ENCODE results near the gene RAB9B. TPM values are rescaled to one million over a fixed set of nuclear protein-coding genes. Genes with fewer than 3 reads are reported as not detected.

The RAB9B gene
- total RNA-seq, 1 donor: 1.9 TPM

GRCh38 chrX:103817101-103817500, 15.0 kb downstream of the RAB9B start:
- DNase-seq (ENCODE audit: low read depth in 2 of 3, low spot score in 2 of 3): peak in 1 of 3 donors; percentile 0

GRCh38 chrX:103811858-103812257, 20.2 kb downstream of the RAB9B start:
- DNase-seq (ENCODE audit: low read depth in 2 of 3, low spot score in 2 of 3): no peak

- no peak for DNase-seq (ENCODE audit: low read depth in 2 of 3, low spot score in 2 of 3)
These were observed 25.1 kb downstream of the RAB9B start for GRCh38 chrX:103806862-103807474.

GRCh38 chrX:103805860-103806259, 26.2 kb downstream of the RAB9B start:
- no peak for DNase-seq (ENCODE audit: low read depth in 2 of 3, low spot score in 2 of 3)

- DNase-seq (ENCODE audit: low read depth in 2 of 3, low spot score in 2 of 3): no peak
These were observed 31.7 kb downstream of the RAB9B start for GRCh38 chrX:103800318-103800717.

- no peak for DNase-seq (ENCODE audit: low read depth in 2 of 3, low spot score in 2 of 3)
These were observed 34.4 kb downstream of the RAB9B start for GRCh38 chrX:103797691-103798090.

GRCh38 chrX:103794119-103794518, 37.9 kb downstream of the RAB9B start:
- DNase-seq (ENCODE audit: low read depth in 2 of 3, low spot score in 2 of 3): no peak

GRCh38 chrX:103793545-103793940, 38.5 kb downstream of the RAB9B start:
- DNase-seq (ENCODE audit: low read depth in 2 of 3, low spot score in 2 of 3): no peak

GRCh38 chrX:103792916-103793544, 39.0 kb downstream of the RAB9B start:
- no peak for DNase-seq (ENCODE audit: low read depth in 2 of 3, low spot score in 2 of 3)

- no peak for DNase-seq (ENCODE audit: low read depth in 2 of 3, low spot score in 2 of 3)
These were observed 40.1 kb downstream of the RAB9B start for GRCh38 chrX:103791826-103792485.

- no peak for DNase-seq (ENCODE audit: low read depth in 2 of 3, low spot score in 2 of 3)
These were observed 40.8 kb downstream of the RAB9B start for GRCh38 chrX:103791228-103791627.

- no peak for DNase-seq (ENCODE audit: low read depth in 2 of 3, low spot score in 2 of 3)
These were observed 43.1 kb downstream of the RAB9B start for GRCh38 chrX:103789004-103789403.

- DNase-seq (ENCODE audit: low read depth in 2 of 3, low spot score in 2 of 3): no peak
These were observed 48.1 kb downstream of the RAB9B start for GRCh38 chrX:103783971-103784370.

GRCh38 chrX:103783196-103783595, 48.9 kb downstream of the RAB9B start:
- no peak for DNase-seq (ENCODE audit: low read depth in 2 of 3, low spot score in 2 of 3)

- DNase-seq (ENCODE audit: low read depth in 2 of 3, low spot score in 2 of 3): no peak
These were observed 49.4 kb downstream of the RAB9B start for GRCh38 chrX:103782640-103783039.

- no peak for DNase-seq (ENCODE audit: low read depth in 2 of 3, low spot score in 2 of 3)
These were observed 50.4 kb downstream of the RAB9B start for GRCh38 chrX:103781706-103782105.

- no peak for DNase-seq (ENCODE audit: low read depth in 2 of 3, low spot score in 2 of 3)
These were observed 51.0 kb downstream of the RAB9B start for GRCh38 chrX:103781062-103781402.

GRCh38 chrX:103780336-103781061, 51.6 kb downstream of the RAB9B start:
- DNase-seq (ENCODE audit: low read depth in 2 of 3, low spot score in 2 of 3): no peak

- no peak for DNase-seq (ENCODE audit: low read depth in 2 of 3, low spot score in 2 of 3)
These were observed 52.8 kb downstream of the RAB9B start for GRCh38 chrX:103779141-103779789.

- no peak for DNase-seq (ENCODE audit: low read depth in 2 of 3, low spot score in 2 of 3)
These were observed 55.5 kb downstream of the RAB9B start, which contains the start of gene PLP1 for GRCh38 chrX:103776546-103776945. Gene PLP1, plus strand, starts transcription at chrX:103776840. Its CDS starts 156 bp downstream, at chrX:103776996.

GRCh38 chrX:103774070-103774642, 57.9 kb downstream of the RAB9B start:
- peak in 2 of 3 donors; percentile 24 to 58 for DNase-seq (ENCODE audit: low read depth in 2 of 3, low spot score in 2 of 3)
